ENCODE results near the gene EFCAB8.

The EFCAB8 gene

GRCh38 chr20:32858701-32859372 is at the start of gene EFCAB8:
Gene EFCAB8, plus strand, starts transcription at chr20:32858923. Its CDS starts 4,870 bp downstream, at chr20:32863793.
- DNase-seq, result no peak

GRCh38 chr20:32809907-32810306 is 48.8 kb upstream of the EFCAB8 start:
- DNase-seq, result no peak

GRCh38 chr20:32810941-32811340 is 47.8 kb upstream of the EFCAB8 start:
- no peak for DNase-seq

- no peak for DNase-seq
Measured at GRCh38 chr20:32811886-32812285, 46.8 kb upstream of the EFCAB8 start.

GRCh38 chr20:32819992-32820697 is 38.6 kb upstream of the EFCAB8 start:
- peak; percentile 73 for DNase-seq

- DNase-seq, result no peak
Measured at GRCh38 chr20:32820698-32821377, 37.9 kb upstream of the EFCAB8 start.

- no peak for DNase-seq
Measured at GRCh38 chr20:32822225-32822624, 36.5 kb upstream of the EFCAB8 start.

- no peak for DNase-seq
Measured at GRCh38 chr20:32823078-32823477, 35.6 kb upstream of the EFCAB8 start.

GRCh38 chr20:32823737-32824588 is 34.8 kb upstream of the EFCAB8 start:
- peak; percentile 2 for DNase-seq

GRCh38 chr20:32828029-32828680 is 30.6 kb upstream of the EFCAB8 start:
- DNase-seq, result no peak

GRCh38 chr20:32829311-32830005 is 29.3 kb upstream of the EFCAB8 start:
- no peak for DNase-seq

GRCh38 chr20:32830437-32830836 is 28.3 kb upstream of the EFCAB8 start:
- no peak for DNase-seq

- no peak for DNase-seq
Measured at GRCh38 chr20:32831982-32832381, 26.7 kb upstream of the EFCAB8 start.

- DNase-seq, result no peak
Measured at GRCh38 chr20:32832664-32833063, 26.1 kb upstream of the EFCAB8 start.

GRCh38 chr20:32834972-32835371 is 23.8 kb upstream of the EFCAB8 start:
- DNase-seq, result no peak

GRCh38 chr20:32837157-32837556 is 21.6 kb upstream of the EFCAB8 start:
- DNase-seq, result no peak

GRCh38 chr20:32839227-32839981 is 19.3 kb upstream of the EFCAB8 start:
- DNase-seq, result no peak

GRCh38 chr20:32839982-32840285 is 18.8 kb upstream of the EFCAB8 start:
- no peak for DNase-seq

- no peak for DNase-seq
Measured at GRCh38 chr20:32841174-32841573, 17.5 kb upstream of the EFCAB8 start.

- DNase-seq, result no peak
Measured at GRCh38 chr20:32841632-32842031, 17.1 kb upstream of the EFCAB8 start.

Measured in NCI-H510A treated with DMSO at 0.1 percent for 48 hours (cell line).